Muscle layer of duodenum (tissue), 2 donors: ENCODE data around the gene RHOXF2.

ENCODE experiments used
- H3K27ac ChIP-seq: one replicate; pipeline ENCODE4 v1.7.0; 2013; ENCODE audit warnings: mild to moderate bottlenecking, low read length
- H3K27me3 ChIP-seq: one replicate; pipeline ENCODE4 v1.7.0; 2013; ENCODE audit warnings: low read depth, mild to moderate bottlenecking, control low read depth, low read length
- H3K36me3 ChIP-seq, 2 donors: one replicate each; pipeline ENCODE4 v1.7.0; 2013; ENCODE audit warnings: low read length in 2 of 2, control low read depth in 1 of 2, mild to moderate bottlenecking in 1 of 2; ENCODE audit not compliant: insufficient read depth in 2 of 2, control insufficient read depth in 1 of 2
- H3K4me1 ChIP-seq, 2 donors: one replicate each; pipeline ENCODE4 v1.7.0; 2013; ENCODE audit warnings: low read length in 2 of 2, mild to moderate bottlenecking in 2 of 2, control low read depth in 1 of 2, moderate library complexity in 1 of 2; ENCODE audit not compliant: insufficient read depth in 2 of 2, control insufficient read depth in 1 of 2
- H3K4me3 ChIP-seq, 2 donors: one replicate each; pipeline ENCODE4 v1.7.0; 2013; ENCODE audit warnings: low read length in 2 of 2, low read depth in 1 of 2, mild to moderate bottlenecking in 1 of 2
- H3K9me3 ChIP-seq, 2 donors: one replicate each; pipeline ENCODE4 v1.7.0; 2013; ENCODE audit warnings: low read length in 2 of 2, control low read depth in 1 of 2, mild to moderate bottlenecking in 1 of 2; ENCODE audit not compliant: control insufficient read depth in 1 of 2
- donor health status: healthy.

The RHOXF2 gene

GRCh38 chrX:120205816-120206753 is 47.7 kb downstream of the RHOXF2 start:
- Histone ChIP-seq H3K27ac (no peak overlapping the region), H3K27me3 (no peaks in the 10 kb centered on the region), H3K9me3 (no peaks in the 10 kb centered on the region), H3K4me3 (no peak overlapping the region), H3K36me3 (no peaks in the 10 kb centered on the region), H3K4me1 (no peaks in the 10 kb centered on the region)

- Histone ChIP-seq H3K4me3 (no peak overlapping the region), H3K27me3 (no peaks in the 10 kb centered on the region), H3K4me1 (no peaks in the 10 kb centered on the region), H3K36me3 (no peaks in the 10 kb centered on the region), H3K9me3 (no peaks in the 10 kb centered on the region), H3K27ac (no peak overlapping the region)
Measured at GRCh38 chrX:120207009-120207605, 48.7 kb downstream of the RHOXF2 start.

DNA sequence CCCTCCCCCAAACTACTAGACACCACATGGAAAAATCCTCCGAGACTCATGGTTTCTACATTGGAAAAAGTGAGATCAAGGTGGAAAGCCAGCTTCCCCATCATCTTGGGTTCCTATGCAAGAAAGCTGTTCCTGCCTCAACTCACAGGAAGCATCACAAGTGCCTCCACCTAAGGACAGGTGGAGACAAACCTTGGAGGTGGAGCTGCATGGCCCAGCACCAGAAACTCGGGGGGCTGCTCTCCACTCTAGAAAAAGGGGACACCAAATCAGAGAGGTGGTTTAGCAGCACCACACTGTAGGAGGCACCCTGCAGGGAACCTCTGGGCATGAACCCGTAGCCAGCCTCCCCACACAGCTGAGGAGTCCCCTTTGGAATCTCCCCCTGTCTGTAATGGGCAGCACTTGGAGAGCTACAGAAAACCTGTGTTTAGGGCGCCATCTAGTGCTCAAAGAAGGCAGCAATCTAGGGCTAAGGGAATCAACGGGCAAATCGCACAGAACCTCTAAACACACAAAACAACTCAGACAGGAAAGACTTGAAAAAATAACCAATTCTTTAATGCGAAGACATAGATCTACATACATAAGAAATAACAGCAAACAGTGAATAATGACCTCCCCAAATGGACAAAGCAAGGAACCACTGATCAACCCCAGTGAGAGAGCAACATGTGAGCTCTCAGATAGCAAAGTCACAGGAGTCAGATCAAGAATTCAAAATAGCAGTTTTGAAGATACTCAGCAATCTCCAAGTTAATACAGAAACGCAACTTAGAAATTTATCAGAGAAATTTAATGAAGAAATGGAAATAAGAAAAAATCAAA is 55.2 kb downstream of the RHOXF2 start:
- H3K4me3 ChIP-seq, result no peak overlapping the region
- H3K36me3 ChIP-seq, result no peaks in the 10 kb centered on the region
- H3K27ac ChIP-seq, result no peak overlapping the region
- no peaks in the 10 kb centered on the region for H3K4me1 ChIP-seq
- H3K27me3 ChIP-seq, result no peaks in the 10 kb centered on the region
- H3K9me3 ChIP-seq, result no peaks in the 10 kb centered on the region
